Urothelium cell line (cell line): Measurements from ENCODE around the gene MICAL2.

Experiments used
- DNase-seq: peaks from one replicate; pipeline ENCODE4 v3.0.0; 2011; ENCODE audit warnings: low spot score, mixed read lengths
- FAIRE-seq: peaks from 2 replicates; lab custom pipeline; 2011; peaks lifted over from hg19 to GRCh38; lab: Jason Lieb, UNC

MICAL2 gene

DNA sequence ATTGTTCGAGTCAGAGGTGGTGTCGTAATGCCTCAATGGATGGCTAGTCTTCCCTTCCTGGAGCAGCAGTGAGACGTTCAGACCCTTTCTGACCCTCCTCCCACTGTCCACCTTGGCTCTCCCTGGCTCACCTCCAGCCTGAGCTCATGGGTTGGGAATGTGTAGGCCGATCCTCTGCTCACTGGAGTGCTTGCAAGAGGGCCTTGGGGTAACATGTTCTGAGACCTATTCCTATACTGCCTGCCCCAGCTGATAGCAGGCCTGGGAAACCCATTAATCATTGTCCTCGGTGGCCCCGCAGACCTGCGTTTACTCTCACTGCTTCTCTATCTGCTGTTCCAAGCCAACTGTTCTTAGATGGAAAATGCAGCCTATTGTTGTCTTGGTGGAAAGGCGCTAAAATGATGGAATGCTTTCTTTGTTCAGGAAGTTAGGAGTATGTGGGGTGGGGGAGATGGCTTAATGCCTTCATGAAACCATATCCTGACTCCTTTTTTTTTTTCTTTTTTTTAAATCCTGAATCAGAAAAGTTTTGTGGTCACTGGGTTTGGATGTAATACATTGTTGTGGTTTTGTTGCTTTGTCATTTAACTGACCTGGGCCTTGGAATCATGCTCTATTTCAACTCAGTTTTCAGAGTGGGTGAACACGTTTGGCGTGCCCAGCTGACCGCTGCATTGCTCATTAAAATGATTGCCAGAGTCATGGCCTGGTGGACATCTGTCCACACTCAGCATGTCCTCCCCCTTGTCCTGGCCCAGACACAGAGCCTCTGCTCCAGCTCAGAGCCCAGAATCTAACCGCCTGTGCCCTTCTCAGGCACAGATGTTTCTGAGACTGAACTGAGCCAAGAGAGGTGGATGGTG is 72.5 kb downstream of the MICAL2 start:
- DNase-seq (peak; percentile 85), FAIRE-seq (peak; percentile 65)

DNA sequence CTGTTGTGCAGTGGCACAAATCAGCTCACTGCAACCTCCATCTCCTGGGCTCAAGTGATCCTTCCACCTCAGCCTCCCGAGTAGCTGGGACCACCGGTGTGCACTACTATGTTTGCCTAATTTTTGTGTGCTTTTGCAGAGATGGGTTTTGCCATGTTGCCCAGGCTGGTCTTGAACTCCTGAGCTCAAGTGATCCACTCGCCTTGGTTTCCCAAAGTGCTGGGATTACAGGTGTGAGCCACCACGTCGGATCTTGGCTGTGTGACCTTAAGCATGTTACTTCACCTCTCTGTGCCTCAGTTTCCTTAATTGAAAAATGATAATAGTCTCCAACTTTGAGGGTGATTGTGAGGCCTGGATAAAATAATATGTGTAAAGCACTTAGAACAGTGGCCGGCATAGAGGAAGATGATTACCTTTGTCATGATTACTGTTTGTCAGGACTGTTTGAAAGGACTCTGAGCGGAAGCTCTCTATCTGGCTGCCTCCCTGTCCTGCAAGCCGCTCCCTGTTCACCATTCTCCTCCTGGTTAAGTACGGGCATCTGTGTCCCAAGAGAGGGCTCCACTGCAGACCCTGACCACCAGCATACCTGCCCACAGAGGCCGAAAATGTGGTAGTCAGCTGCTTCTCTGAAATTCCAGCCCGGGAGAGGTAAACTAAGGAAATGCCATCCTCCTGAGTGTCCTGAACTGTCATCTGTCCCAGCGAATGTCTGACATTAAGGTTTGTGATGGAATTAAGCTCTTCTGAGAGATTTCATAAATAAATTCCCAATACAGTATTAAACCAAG is 73.6 kb downstream of the MICAL2 start:
- FAIRE-seq, result no peak

DNA sequence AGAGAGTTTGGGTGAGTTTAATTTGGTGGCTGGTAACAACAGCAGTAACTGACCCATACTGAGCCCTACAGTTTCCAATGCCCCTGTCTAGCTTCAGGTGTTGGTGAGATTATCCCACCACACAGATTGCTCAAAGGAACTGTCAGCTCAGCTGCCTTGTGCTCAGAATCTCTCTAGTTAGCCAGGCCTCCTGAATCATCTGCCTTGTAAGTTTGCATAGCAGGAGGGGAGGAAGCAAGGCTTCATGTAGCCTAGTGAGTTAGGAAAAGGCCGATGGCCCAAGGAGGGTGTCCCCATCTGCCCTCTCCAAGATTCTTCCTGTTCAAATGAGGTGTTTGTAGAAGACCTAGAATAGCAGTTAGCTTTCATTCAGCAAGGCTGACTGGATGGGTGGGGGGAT is 74.3 kb downstream of the MICAL2 start:
- FAIRE-seq, result no peak

More for the DNA sequence above, 73.6 kb downstream of the MICAL2 start:
- no peak for DNase-seq

DNA sequence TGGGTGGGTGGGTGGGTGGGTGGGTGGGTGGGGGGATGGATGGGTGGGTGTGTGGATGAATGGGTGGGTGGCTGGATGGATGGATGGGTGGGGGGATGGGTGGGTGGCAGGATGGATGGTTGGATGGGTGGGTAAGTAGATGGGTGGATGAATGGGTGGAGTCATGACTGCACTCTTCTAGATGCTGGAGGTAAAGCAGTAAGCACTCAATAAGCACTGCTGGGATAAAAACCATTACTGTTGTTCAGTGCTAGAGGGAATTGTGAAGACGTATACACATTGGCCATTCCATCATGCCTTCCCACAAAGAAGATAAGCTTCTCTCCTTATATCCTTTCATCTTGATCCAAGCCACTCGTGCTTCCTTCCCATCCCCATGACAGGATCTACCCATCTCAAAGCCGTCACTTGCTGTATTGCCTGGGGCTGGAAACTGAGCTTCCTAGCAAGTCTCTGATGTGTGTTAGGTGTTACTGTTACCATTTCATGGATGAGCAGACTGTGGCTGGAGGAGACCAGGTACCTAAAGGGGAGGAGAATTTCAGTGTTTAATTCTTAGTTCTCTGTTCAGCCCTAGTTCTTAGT is 74.8 kb downstream of the MICAL2 start:
- no peak for FAIRE-seq
- no peak for DNase-seq

More for the DNA sequence above, 74.3 kb downstream of the MICAL2 start:
- no peak for DNase-seq

DNA sequence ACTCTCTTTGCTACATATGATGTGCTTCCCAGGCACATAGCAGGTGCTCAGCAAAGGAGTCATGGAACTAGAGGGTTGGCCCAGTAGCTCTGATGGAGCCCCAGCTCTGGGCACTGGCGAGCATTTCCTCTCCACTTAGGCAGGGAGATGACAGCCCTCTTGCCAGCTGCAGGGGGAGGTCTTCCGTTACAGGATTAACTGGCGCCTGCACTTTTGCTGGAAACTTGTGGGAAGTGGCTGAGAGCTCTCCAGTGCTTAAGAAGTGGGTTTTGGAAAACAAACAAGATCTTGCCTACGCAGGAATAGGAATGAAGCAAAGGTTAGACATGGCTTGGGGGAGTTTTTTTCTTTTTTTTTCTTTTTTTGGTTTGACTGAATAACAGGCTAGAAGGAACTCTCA is 75.5 kb downstream of the MICAL2 start:
- no peak for DNase-seq
- no peak for FAIRE-seq

DNA sequence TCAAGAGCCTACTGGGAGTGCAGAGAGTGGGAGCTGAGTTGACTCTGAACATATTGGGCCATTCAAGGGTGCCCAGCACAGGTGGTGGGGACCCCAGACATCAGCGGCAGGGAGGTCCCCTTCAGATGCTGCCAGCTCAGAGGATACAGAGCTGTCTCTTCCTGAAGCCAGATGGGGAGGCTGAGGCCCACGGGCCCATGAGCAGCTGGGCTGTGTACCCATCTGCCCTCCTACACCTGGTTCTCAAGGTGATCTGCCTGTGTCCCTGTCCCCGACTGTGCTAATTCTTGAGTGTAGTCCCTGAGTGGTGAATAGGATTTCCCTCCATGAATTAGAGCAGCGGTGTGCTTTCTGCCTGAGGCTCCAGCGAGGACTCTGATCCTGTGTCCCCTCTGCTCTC is 76.3 kb downstream of the MICAL2 start:
- FAIRE-seq, result no peak
- DNase-seq, result no peak

DNA sequence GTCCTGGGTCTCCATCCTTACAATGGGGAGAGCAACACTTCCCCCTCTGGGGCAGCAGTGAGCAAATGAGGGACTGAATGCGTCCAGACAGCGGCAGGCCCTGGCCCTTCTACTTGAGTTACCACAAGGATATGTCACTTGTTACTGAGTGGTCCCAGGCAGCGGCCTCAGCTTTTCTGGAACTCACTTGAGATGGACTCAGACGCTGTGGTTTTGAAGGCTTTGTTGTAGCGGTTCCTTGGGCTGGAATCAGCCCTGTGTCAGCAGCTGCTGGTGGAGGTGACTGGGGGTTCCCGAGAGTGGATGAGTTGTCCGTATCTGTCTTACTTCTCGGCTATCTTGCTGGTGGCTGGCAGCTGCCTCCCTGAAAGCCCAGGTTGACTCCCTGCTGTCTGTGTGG is 77.0 kb downstream of the MICAL2 start:
- DNase-seq (no peak), FAIRE-seq (no peak)

DNA sequence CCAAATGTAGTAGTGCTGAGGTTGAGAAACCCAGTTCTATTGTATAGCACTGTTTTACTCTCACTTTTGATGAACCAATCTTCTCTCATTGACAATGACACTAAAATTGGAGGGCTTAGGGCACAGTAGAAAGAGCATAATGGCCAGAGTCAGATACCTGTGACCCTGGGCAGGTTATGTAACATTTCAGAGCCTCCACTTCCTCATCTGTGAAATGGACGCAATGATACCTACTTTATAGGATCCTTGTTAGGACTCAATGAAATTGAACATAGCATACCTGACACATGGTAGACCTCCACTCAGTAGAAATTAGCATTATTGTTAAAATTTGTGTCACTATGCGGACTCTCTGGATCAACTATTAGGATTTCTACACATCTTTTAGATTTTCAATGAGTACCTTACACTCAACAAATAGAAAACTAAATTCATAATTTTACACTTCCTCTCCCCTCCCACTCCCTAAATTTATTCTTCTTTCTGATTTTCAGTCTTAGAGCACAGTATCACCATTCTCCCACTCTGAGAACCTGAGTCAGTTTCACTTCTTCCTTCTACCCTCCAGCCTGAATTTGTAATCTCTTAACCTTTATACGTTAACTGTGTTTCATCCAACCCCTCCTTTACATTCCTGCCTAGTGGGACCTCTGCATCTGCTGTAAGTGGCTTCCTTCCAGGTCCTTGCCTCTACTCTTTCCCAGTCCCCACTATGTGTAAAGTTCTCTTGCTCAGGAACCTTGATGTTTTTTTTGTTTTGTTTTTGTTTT is 78.3 kb downstream of the MICAL2 start:
- DNase-seq, result no peak
- no peak for FAIRE-seq

DNA sequence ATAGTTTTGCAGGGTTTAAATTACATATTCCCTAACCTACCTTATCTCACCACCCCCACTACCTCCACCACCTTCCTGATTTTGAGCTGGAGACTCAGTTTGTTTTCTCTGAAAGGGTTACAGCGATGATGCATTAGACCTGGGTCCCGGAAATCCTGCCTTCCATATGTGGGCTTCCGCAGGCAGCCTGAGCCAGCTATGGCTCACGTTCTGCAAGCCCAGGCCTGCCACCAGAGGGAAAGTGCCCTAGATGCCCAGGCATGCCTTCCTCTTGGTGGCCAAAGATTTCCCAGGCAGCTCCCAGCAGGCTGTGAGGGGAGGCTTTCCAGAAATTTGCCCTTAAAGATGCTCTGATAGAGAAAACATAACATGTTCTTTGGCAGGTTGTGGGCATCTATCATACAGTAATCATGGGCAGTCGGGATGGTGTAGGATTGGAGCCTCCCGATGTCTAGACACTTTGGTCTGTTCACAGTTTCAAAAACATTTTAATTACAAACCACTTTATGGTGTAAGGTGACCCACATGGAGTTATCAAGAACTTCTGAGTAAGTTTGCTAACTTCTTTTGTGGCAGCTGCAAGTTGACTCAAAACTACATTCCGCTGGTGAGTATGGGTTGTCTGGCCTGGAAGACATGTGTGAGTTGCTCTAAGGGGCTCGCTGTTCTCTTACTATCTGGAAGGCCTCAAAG is 79.3 kb downstream of the MICAL2 start:
- DNase-seq, result peak; percentile 40

DNA sequence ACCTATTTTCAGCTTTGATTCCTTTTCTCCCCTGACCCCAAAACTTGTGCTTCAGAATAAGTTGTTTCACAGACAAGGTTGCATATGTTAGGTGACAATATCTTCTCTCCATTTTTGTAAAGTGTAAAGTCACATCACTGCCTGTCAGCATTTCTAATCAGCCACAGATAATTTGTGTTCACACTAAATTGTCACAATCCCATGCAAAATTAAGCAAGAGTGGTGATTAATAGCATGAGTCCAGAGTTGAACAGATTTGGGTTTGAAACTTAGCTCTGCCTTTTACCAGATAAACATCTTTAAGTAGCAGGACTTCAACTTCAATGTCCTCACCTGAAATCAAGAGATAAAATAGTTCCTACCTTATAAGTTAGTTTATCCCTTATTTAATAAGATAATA is 80.1 kb downstream of the MICAL2 start:
- DNase-seq, result no peak

More for the DNA sequence above, 79.3 kb downstream of the MICAL2 start:
- no peak for FAIRE-seq

DNA sequence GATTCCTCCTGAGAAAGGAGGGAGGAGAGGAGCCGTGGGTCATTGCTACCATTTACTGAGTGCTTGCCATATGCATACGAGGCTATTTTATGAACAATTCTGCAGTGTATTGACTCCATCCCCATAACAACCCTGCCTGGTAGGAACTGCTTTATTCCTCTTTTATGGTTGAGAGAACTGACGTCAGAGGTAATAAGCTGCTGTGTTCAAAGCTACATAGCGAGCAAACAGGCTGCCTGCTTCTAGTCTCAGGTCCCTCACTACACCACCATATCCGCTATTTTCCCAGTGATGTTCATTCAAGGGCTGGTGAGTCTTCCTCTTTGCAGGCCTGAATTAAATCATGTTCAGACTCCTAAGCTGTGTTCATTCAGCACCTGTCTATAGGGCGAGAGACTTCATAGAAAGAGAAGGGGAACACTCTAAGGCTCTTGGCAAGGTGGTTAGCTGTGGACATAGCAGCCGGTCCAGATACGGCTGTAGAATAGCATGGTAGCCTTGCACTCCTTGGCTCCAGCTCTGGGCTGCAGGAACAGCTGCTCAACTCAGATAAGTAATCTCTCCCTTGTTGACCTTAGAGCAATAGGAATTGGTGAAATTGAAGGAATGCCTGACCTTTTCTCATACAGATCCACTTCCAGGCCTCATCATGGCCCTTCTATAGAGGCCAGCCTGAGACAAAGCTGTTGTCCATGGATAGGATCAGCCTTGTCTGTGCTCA is 82.6 kb downstream of the MICAL2 start:
- DNase-seq, result no peak
- FAIRE-seq, result no peak

More for the DNA sequence above, 80.1 kb downstream of the MICAL2 start:
- no peak for FAIRE-seq

DNA sequence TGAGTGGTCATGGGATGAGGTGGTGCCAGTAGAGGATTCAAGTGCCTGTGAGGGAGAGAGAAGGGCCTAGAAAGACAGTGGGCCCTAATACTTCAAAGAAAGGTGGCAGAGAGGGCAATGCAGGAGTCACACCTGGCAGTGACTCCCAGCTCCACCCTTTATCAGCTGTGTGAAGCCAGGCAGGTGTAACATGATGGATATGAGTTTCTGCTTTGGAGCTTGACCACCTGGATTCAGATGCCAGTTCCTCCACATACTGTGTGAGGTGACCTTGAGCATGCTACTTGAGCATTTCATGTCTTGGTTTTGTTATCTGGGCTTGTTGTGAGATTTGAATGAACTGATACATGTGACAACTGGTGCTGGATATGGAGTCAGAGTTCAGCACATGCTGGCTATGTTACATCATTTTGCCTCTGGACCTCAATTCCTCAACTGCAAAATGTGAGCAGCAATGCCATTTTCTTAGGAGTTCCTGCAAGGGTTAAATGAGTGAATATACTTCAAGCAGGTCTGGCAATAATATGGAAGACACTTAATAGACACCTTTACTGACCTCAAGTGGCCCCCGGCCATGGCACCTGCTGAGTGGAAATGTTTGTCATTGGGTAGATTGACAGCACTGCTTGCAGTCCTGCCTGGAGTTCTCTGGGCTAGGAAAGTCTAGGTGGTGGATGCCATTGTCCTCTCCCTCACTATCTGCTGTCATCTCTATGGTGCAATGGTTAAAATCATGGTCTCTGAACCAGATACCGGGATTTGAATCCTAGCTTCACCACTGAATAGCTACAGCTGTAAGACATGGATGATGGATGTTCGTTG is 83.3 kb downstream of the MICAL2 start:
- FAIRE-seq (no peak), DNase-seq (no peak)

DNA sequence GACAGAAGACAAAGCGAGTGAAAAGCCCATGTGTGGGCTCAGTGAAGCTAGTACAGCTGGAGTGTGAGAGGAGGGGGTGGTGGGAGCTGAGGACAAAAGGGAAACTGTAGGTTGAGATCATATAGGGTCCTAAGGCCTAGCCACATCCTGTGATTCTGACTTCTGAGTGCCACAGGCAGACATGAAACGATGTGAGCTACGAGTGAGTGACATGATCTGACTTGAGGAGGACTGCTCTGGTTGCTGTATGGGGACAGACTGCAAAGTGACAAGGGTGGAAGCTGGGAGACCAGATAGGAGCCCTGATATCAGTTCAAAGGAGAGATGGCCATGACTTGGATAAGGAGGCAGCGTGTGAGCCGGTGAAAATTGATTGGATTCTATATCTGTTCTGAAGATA is 85.4 kb downstream of the MICAL2 start:
- FAIRE-seq (no peak), DNase-seq (no peak)

DNA sequence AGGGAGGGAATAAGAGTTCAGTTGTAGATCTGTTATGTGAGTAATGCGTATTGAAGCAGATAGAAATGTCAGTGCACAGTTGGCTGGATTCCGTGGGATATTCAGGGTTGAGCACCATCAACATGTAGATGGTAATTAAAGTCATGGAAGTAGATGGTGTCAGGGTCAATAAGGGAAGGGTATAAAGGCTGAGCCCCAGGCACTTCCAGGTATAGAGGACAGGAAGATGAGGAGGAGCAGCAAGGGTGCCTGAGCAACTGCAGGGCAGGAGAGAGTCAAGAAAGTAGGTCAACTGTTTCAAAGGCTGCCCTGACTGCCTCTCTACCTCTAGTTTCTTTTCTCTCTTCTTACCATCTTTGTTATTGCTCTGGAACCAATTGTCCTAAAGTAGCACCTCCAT is 85.9 kb downstream of the MICAL2 start:
- FAIRE-seq (no peak), DNase-seq (no peak)

DNA sequence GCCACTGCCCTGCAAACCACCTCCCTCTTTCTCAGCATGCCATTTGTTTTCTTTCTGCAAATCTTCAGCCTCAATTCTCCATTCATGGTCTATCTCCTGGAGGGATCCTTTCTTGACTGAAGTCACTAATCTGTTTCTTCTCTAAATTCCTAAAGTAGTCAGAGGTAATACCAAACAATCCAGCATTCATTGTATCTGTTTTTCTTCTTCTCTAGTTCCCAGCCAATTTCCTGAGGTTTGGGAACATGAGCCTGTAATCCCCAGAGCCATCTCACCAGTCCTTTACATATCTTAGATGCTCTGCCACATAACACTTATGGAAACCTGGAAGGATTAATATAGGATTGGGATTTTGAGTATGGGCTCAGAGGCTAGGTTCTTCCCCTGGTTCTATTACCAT is 86.5 kb downstream of the MICAL2 start:
- no peak for DNase-seq
- no peak for FAIRE-seq

DNA sequence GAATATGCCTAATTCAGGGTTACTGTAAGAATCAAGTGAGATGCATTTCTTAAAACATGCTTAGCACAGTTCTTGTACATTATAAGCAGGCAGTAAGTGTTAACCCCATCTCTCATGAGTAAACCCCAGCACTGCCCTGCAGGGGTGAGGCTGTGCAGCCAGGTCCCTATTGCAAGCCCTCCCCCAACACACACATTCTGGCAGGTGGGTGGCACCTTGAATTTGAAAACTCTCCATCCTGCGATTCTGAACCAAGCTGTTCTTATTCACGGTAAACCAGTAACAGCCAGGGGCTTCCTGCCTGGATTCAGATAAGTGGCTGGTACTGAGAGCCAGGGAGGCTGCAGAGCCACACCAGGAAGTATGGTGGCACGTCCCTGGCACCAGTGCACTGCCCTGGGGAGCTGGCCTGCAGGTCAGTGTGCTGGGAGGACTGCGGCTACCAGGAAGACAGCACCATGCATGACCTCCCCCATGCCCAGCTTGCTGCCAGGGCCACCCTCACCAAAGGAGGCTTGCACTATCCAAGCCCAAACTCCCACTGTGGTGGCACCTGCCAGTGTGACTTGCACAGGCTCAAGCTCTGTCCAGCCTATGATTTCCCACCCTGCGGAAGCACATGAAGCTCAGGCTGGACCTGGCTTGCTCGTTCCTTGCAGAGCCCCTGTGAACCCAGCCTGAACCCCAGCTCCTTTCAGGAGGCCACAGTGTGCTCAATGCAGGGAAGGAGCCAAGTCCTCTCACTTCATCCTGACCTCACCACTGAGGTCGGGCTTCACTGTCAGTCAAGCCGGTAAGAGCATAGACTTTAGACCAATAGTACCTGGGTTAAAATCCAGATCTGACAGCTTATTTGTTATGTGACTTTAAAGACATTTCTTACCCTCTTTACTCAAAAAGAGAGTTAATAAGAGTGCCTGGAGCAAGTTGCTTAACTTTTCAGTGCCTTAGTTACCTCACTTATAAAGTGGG is 88.1 kb downstream of the MICAL2 start:
- FAIRE-seq, result no peak

DNA sequence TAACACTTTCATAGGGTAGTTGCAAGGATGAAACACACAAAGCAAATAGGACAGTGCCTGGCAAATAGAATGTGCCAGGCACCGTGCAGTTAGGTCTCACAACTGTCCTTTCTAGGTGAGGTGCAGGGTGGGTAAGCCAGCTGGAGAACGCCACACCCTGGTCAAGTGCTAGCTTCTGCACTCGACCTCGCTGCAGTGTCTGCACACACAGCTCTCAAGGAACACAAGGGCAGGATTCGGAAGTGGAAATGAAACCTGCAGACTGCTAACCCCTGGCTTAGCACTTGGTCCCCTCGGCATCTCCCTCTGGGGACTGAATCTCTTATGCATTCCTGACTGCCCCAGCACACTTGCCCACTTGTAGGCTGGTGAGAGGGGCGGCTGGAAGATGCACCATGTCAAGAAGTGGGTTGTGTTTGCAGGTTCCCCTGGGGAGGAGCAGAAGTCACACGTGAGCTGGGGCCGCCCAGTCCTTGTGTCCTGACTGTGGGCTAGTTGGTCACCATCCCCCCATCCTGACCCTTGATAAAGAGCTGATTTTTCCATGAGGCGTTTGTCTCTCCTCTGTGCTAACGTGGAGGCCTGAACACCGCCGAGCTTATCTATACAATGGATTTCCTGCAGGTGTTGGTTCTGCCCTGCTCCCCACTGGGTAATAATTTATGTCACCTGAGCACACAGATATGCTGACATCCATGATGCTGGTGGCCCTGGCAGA is 89.0 kb downstream of the MICAL2 start:
- DNase-seq, result no peak
- FAIRE-seq, result no peak

More for the DNA sequence above, 88.1 kb downstream of the MICAL2 start:
- no peak for DNase-seq
